Stimulated activated naive CD8-positive, alpha-beta T cell treated with anti-CD3 and anti-CD28 coated beads, Interleukin-15, Interleukin-2, amounts not matched to agents 100 ng/mL and 50 ng/mL, for 24 hours (primary cell): Measurements from ENCODE around the gene STAT3.
A peak's percentile ranks its signal among the peaks of the same experiment; 100 is the strongest.
"Not testable (repeated sequence)": the region's sequence is repeated elsewhere in the genome, so short reads cannot be mapped to it uniquely, and the experiment has no call there.

Experiments
- H3K27ac Mint-ChIP-seq: one replicate; pipeline ENCODE4 v1.8.0; 2021; ENCODE audit warnings: mild to moderate bottlenecking, mixed read lengths
- H3K27me3 Mint-ChIP-seq: one replicate; pipeline ENCODE4 v1.8.0; 2021; ENCODE audit warnings: mixed read lengths
- H3K36me3 Mint-ChIP-seq: one replicate; pipeline ENCODE4 v1.8.0; 2021; ENCODE audit warnings: low read depth, mixed read lengths
- H3K4me1 Mint-ChIP-seq: one replicate; pipeline ENCODE4 v1.8.0; 2021; ENCODE audit warnings: low read depth, mixed read lengths
- H3K4me3 Mint-ChIP-seq: one replicate; pipeline ENCODE4 v1.8.0; 2021; ENCODE audit warnings: mild to moderate bottlenecking, mixed read lengths
- H3K9me3 Mint-ChIP-seq: one replicate; pipeline ENCODE4 v1.8.0; 2021; ENCODE audit warnings: mixed read lengths

STAT3 gene

GRCh38 chr17:42311240-42312034 is 76.8 kb downstream of the STAT3 start:
- Mint-ChIP-seq H3K36me3 (peaks cover 69% of the 10 kb centered on the region), H3K9me3 (no peaks in the 10 kb centered on the region), H3K27me3 (no peaks in the 10 kb centered on the region), H3K27ac (peak overlapping the region; percentile 88), H3K4me3 (peak overlapping the region; percentile 70), H3K4me1 (peaks cover 76% of the 10 kb centered on the region)

GRCh38 chr17:42310787-42311215 is 77.4 kb downstream of the STAT3 start:
- peaks cover 67% of the 10 kb centered on the region for H3K36me3 Mint-ChIP-seq
- H3K27me3 Mint-ChIP-seq, result no peaks in the 10 kb centered on the region
- peaks cover 76% of the 10 kb centered on the region for H3K4me1 Mint-ChIP-seq
- H3K4me3 Mint-ChIP-seq, result peak overlapping the region; percentile 21
- no peaks in the 10 kb centered on the region for H3K9me3 Mint-ChIP-seq
- H3K27ac Mint-ChIP-seq, result peak overlapping the region; percentile 88

GRCh38 chr17:42309986-42310786 is 78.1 kb downstream of the STAT3 start:
- Mint-ChIP-seq H3K4me1 (peaks cover 70% of the 10 kb centered on the region), H3K36me3 (peaks cover 62% of the 10 kb centered on the region), H3K4me3 (peak overlapping the region; percentile 43), H3K27me3 (no peaks in the 10 kb centered on the region), H3K27ac (peak overlapping the region; percentile 88), H3K9me3 (no peaks in the 10 kb centered on the region)

- H3K9me3 Mint-ChIP-seq, result no peaks in the 10 kb centered on the region
- H3K4me1 Mint-ChIP-seq, result peaks cover 65% of the 10 kb centered on the region
- peaks cover 68% of the 10 kb centered on the region for H3K36me3 Mint-ChIP-seq
- no peak overlapping the region for H3K4me3 Mint-ChIP-seq
- peak overlapping the region; percentile 32 for H3K27ac Mint-ChIP-seq
- H3K27me3 Mint-ChIP-seq, result no peaks in the 10 kb centered on the region
Measured at GRCh38 chr17:42309142-42309541, 79.1 kb downstream of the STAT3 start.

- H3K36me3 Mint-ChIP-seq, result peaks cover 69% of the 10 kb centered on the region
- no peak overlapping the region for H3K27ac Mint-ChIP-seq
- no peaks in the 10 kb centered on the region for H3K27me3 Mint-ChIP-seq
- peaks cover 63% of the 10 kb centered on the region for H3K4me1 Mint-ChIP-seq
- no peaks in the 10 kb centered on the region for H3K9me3 Mint-ChIP-seq
- H3K4me3 Mint-ChIP-seq, result no peak overlapping the region
Measured at GRCh38 chr17:42308446-42308845, 79.8 kb downstream of the STAT3 start.

- no peaks in the 10 kb centered on the region for H3K27me3 Mint-ChIP-seq
- H3K36me3 Mint-ChIP-seq, result peaks cover 77% of the 10 kb centered on the region
- no peak overlapping the region for H3K4me3 Mint-ChIP-seq
- no peaks in the 10 kb centered on the region for H3K9me3 Mint-ChIP-seq
- no peak overlapping the region for H3K27ac Mint-ChIP-seq
- H3K4me1 Mint-ChIP-seq, result peaks cover 56% of the 10 kb centered on the region
Measured at GRCh38 chr17:42307362-42307927, 80.8 kb downstream of the STAT3 start.

GRCh38 chr17:42306385-42306667 is 81.9 kb downstream of the STAT3 start:
- no peak overlapping the region for H3K4me3 Mint-ChIP-seq
- peaks cover 80% of the 10 kb centered on the region for H3K36me3 Mint-ChIP-seq
- peaks cover 45% of the 10 kb centered on the region for H3K4me1 Mint-ChIP-seq
- H3K27me3 Mint-ChIP-seq, result no peaks in the 10 kb centered on the region
- no peaks in the 10 kb centered on the region for H3K9me3 Mint-ChIP-seq
- peak overlapping the region; percentile 50 for H3K27ac Mint-ChIP-seq

GRCh38 chr17:42305543-42306384 is 82.5 kb downstream of the STAT3 start:
- Mint-ChIP-seq H3K9me3 (no peaks in the 10 kb centered on the region), H3K4me1 (peaks cover 39% of the 10 kb centered on the region), H3K36me3 (peaks cover 80% of the 10 kb centered on the region), H3K4me3 (peak overlapping the region; percentile 5), H3K27ac (peak overlapping the region; percentile 50), H3K27me3 (no peaks in the 10 kb centered on the region)

GRCh38 chr17:42305031-42305330 is 83.3 kb downstream of the STAT3 start:
- peak overlapping the region; percentile 70 for H3K27ac Mint-ChIP-seq
- not testable (repeated sequence) for H3K9me3 Mint-ChIP-seq, H3K4me3 Mint-ChIP-seq, H3K27me3 Mint-ChIP-seq
- H3K4me1 Mint-ChIP-seq, result peaks cover 31% of the 10 kb centered on the region
- peaks cover 73% of the 10 kb centered on the region for H3K36me3 Mint-ChIP-seq

- Mint-ChIP-seq H3K9me3 (no peaks in the 10 kb centered on the region), H3K36me3 (peaks cover 67% of the 10 kb centered on the region), H3K27ac (peak overlapping the region; percentile 70), H3K4me1 (peaks cover 26% of the 10 kb centered on the region), H3K27me3 (no peaks in the 10 kb centered on the region), H3K4me3 (no peak overlapping the region)
Measured at GRCh38 chr17:42304187-42305030, 83.8 kb downstream of the STAT3 start.

GRCh38 chr17:42303694-42304093 is 84.5 kb downstream of the STAT3 start:
- H3K27me3 Mint-ChIP-seq, result no peaks in the 10 kb centered on the region
- H3K4me3 Mint-ChIP-seq, result no peak overlapping the region
- no peaks in the 10 kb centered on the region for H3K9me3 Mint-ChIP-seq
- peak overlapping the region; percentile 26 for H3K27ac Mint-ChIP-seq
- H3K4me1 Mint-ChIP-seq, result peaks cover 19% of the 10 kb centered on the region
- H3K36me3 Mint-ChIP-seq, result peaks cover 65% of the 10 kb centered on the region

- H3K36me3 Mint-ChIP-seq, result peaks cover 61% of the 10 kb centered on the region
- no peaks in the 10 kb centered on the region for H3K27me3 Mint-ChIP-seq
- peaks cover 14% of the 10 kb centered on the region for H3K4me1 Mint-ChIP-seq
- no peak overlapping the region for H3K4me3 Mint-ChIP-seq
- no peak overlapping the region for H3K27ac Mint-ChIP-seq
- no peaks in the 10 kb centered on the region for H3K9me3 Mint-ChIP-seq
Measured at GRCh38 chr17:42301022-42301421, 87.2 kb downstream of the STAT3 start.

- Mint-ChIP-seq H3K36me3 (peaks cover 69% of the 10 kb centered on the region), H3K4me1 (peaks cover 12% of the 10 kb centered on the region)
- not testable (repeated sequence) for H3K27ac Mint-ChIP-seq, H3K27me3 Mint-ChIP-seq, H3K9me3 Mint-ChIP-seq, H3K4me3 Mint-ChIP-seq
Measured at GRCh38 chr17:42299913-42300312, 88.3 kb downstream of the STAT3 start.

GRCh38 chr17:42299361-42299760 is 88.9 kb downstream of the STAT3 start:
- H3K27ac Mint-ChIP-seq, H3K27me3 Mint-ChIP-seq, H3K4me3 Mint-ChIP-seq, H3K9me3 Mint-ChIP-seq: not testable (repeated sequence)
- peaks cover 69% of the 10 kb centered on the region for H3K36me3 Mint-ChIP-seq
- peaks cover 11% of the 10 kb centered on the region for H3K4me1 Mint-ChIP-seq
